Measurements from ENCODE around the gene RAPGEF4. TPM values are rescaled to one million over a fixed set of nuclear protein-coding genes. Genes with fewer than 3 reads are reported as not detected.

Gene RAPGEF4
- total RNA-seq, 1 experiment from 2014 or later, result 0.59 TPM

DNA sequence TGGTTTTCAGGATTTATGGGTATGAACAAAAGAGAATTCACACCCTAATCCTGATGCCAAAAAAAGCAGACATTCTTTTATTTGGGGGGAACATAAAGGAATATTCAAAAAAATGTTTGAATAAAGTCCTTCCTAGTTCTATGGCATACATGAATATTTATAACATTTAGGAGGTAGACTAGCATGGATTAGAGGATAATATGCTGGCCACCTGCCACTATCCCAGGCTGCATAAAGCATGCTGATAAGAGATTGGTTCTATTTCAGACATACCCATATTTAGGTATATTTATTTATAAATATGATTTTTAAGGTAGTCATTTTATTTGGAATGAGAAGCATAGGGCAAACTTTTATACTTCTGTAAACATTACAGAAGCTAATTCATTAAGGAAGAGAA, 305.1 kb downstream of the RAPGEF4 start (continued):
- no peak for TF ChIP-seq JUND (IDR thresholded peaks at IDR 0.05)
- TF ChIP-seq ZFX (IDR thresholded peaks at IDR 0.05), result no peak
- no peak for TF ChIP-seq ELF1 (IDR thresholded peaks at IDR 0.05; ENCODE audit: borderline replicate concordance, low read depth)
- TF ChIP-seq SIN3A (IDR thresholded peaks at IDR 0.05; ENCODE audit: low read depth), result no peak
- no peak for TF ChIP-seq POLR2A (IDR thresholded peaks at IDR 0.05; ENCODE audit: borderline replicate concordance, extremely low read depth, insufficient read depth, insufficient read length)
- TF ChIP-seq SRF (IDR thresholded peaks at IDR 0.05; ENCODE audit: low read depth), result no peak

DNA sequence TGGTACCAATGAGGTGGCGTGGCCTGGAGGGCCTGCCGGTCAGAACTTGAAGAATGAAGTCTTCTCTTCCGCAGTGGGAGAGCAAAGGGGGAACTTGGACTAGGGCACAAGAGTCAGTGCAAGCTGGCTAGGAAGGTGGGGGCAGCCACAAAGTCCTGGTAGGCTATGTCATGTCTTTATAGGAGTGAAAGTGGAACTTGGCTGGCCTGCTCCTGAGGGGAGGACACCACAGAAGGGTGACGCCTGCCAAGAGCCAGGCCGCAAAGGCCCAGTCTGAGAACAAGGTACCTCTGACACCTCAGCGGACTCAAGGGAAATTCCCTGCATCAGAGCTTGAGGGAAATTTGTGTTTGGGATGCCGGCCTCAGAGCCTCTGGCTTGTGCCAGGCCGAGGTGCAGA, 307.8 kb downstream of the RAPGEF4 start:
- DNase-seq (ENCODE audit: low read depth, low spot score), result no peak
- H3K4me1 ChIP-seq (ENCODE audit: control insufficient read depth in 1 of 2, insufficient read depth in 2 of 2, low read length in 2 of 2), result peaks cover 7 to 11% of the 10 kb centered on the region in 2 experiments
- no peak overlapping the region for H3K9ac ChIP-seq (ENCODE audit: low read length)
- ChIA-PET POLR2A (no interaction called here), RAD21 (ENCODE audit: low non-redundant PET in 1 of 2, low total read pairs in 2 of 2, uncharacterized antibody in 2 of 2, unreplicated experiment in 2 of 2) (no interaction called here), CTCF (no interaction called here)
- BruUV-seq (replicated peaks), result no TSS peak
- H3K36me3 ChIP-seq (ENCODE audit: control insufficient read depth in 1 of 2, insufficient read depth in 2 of 2, low read length in 2 of 2), result no peaks in the 10 kb centered on the region
- H3K9me3 ChIP-seq (ENCODE audit: control insufficient read depth in 1 of 2, insufficient read depth in 1 of 2, low read depth in 1 of 2, low read length in 2 of 2), result no peaks in the 10 kb centered on the region
- no peaks in the 10 kb centered on the region for H3K27me3 ChIP-seq (ENCODE audit: insufficient read depth, low read length)
- H2AFZ ChIP-seq (ENCODE audit: low read depth, low read length, poor library complexity, severe bottlenecking), result no peak overlapping the region
- H3K79me2 ChIP-seq (ENCODE audit: insufficient read depth, low read length), result no peaks in the 10 kb centered on the region
- H3K4me3 ChIP-seq (replicated peaks in 1 of 2; ENCODE audit: low read depth in 1 of 2, low read length in 2 of 2), result no peak overlapping the region
- ATAC-seq, result no peak
- no peaks in the 10 kb centered on the region for H4K20me1 ChIP-seq (ENCODE audit: insufficient read depth)
- H3K9me2 ChIP-seq (ENCODE audit: insufficient read depth), result no peaks in the 10 kb centered on the region
- TF ChIP-seq YY1 (IDR thresholded peaks at IDR 0.05; ENCODE audit: extremely low read depth, insufficient replicate concordance, low read depth, low read length), result no peak
- no peak for TF ChIP-seq RAD21 (IDR thresholded peaks at IDR 0.05; ENCODE audit: low read depth)
- no peak for TF ChIP-seq ZNF274 (IDR thresholded peaks at IDR 0.05; ENCODE audit: low read depth, low read length)
- no peak for TF ChIP-seq SIN3A (IDR thresholded peaks at IDR 0.05; ENCODE audit: low read depth)
- TF ChIP-seq TCF7L2 (IDR thresholded peaks at IDR 0.05; ENCODE audit: borderline replicate concordance, extremely low read depth, insufficient read depth, insufficient read length), result no peak
- TF ChIP-seq CEBPB (IDR thresholded peaks at IDR 0.05; ENCODE audit: low read depth), result no peak
- TF ChIP-seq FOSL1 (IDR thresholded peaks at IDR 0.05; ENCODE audit: low read depth), result no peak
- TF ChIP-seq POLR2A (IDR thresholded peaks at IDR 0.05; ENCODE audit: borderline replicate concordance, extremely low read depth, insufficient read depth, insufficient read length), result no peak
- TF ChIP-seq JUND (IDR thresholded peaks at IDR 0.05), result no peak
- TF ChIP-seq, protein P1, sequence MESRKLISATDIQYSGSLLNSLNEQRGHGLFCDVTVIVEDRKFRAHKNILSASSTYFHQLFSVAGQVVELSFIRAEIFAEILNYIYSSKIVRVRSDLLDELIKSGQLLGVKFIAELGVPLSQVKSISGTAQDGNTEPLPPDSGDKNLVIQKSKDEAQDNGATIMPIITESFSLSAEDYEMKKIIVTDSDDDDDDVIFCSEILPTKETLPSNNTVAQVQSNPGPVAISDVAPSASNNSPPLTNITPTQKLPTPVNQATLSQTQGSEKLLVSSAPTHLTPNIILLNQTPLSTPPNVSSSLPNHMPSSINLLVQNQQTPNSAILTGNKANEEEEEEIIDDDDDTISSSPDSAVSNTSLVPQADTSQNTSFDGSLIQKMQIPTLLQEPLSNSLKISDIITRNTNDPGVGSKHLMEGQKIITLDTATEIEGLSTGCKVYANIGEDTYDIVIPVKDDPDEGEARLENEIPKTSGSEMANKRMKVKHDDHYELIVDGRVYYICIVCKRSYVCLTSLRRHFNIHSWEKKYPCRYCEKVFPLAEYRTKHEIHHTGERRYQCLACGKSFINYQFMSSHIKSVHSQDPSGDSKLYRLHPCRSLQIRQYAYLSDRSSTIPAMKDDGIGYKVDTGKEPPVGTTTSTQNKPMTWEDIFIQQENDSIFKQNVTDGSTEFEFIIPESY (IDR thresholded peaks at IDR 0.05; ENCODE audit: extremely low read depth, insufficient replicate concordance, low read length), result no peak
- no peak for TF ChIP-seq EZH2 (IDR thresholded peaks at IDR 0.05)
- TF ChIP-seq, protein P2, sequence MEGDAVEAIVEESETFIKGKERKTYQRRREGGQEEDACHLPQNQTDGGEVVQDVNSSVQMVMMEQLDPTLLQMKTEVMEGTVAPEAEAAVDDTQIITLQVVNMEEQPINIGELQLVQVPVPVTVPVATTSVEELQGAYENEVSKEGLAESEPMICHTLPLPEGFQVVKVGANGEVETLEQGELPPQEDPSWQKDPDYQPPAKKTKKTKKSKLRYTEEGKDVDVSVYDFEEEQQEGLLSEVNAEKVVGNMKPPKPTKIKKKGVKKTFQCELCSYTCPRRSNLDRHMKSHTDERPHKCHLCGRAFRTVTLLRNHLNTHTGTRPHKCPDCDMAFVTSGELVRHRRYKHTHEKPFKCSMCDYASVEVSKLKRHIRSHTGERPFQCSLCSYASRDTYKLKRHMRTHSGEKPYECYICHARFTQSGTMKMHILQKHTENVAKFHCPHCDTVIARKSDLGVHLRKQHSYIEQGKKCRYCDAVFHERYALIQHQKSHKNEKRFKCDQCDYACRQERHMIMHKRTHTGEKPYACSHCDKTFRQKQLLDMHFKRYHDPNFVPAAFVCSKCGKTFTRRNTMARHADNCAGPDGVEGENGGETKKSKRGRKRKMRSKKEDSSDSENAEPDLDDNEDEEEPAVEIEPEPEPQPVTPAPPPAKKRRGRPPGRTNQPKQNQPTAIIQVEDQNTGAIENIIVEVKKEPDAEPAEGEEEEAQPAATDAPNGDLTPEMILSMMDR (IDR thresholded peaks at IDR 0.05 in 2 of 3, conservative IDR thresholded peaks at IDR 0.05 in 1 of 3; ENCODE audit: borderline replicate concordance in 1 of 3, insufficient read depth in 1 of 3, low read depth in 2 of 3, low read length in 2 of 3), result no peak
- TF ChIP-seq POLR2AphosphoS5 (IDR thresholded peaks at IDR 0.05; ENCODE audit: low read depth, low read length), result no peak
- no peak for TF ChIP-seq EGR1 (IDR thresholded peaks at IDR 0.05; ENCODE audit: low read depth)
- TF ChIP-seq, protein P3, sequence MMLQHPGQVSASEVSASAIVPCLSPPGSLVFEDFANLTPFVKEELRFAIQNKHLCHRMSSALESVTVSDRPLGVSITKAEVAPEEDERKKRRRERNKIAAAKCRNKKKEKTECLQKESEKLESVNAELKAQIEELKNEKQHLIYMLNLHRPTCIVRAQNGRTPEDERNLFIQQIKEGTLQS (IDR thresholded peaks at IDR 0.05), result no peak
- no peak for TF ChIP-seq SP1 (IDR thresholded peaks at IDR 0.05; ENCODE audit: low read depth)
- no peak for TF ChIP-seq ELF1 (IDR thresholded peaks at IDR 0.05; ENCODE audit: borderline replicate concordance, low read depth)
- H3K27ac ChIP-seq (ENCODE audit: low read depth, low read length), result no peak overlapping the region
- intact Hi-C loops (cut with micrococcal nuclease), result no loop called here
- H3K4me2 ChIP-seq (ENCODE audit: low read length), result no peak overlapping the region
